Stimulated activated CD8-positive, alpha-beta memory T cell treated with anti-CD3 and anti-CD28 coated beads, Interleukin-7, amount 100 ng/mL, for 1 hour (primary cell): ENCODE measurements around the gene GRK2.
"Not testable (repeated sequence)": the region's sequence is repeated elsewhere in the genome, so short reads cannot be mapped to it uniquely, and the experiment has no call there.

Experiments used
- DNase-seq, 2 donors: peaks; one replicate each; pipeline ENCODE4 v3.0.0-alpha.2; 2020; ENCODE audit warnings: low read depth in 2 of 2

Gene GRK2

DNA sequence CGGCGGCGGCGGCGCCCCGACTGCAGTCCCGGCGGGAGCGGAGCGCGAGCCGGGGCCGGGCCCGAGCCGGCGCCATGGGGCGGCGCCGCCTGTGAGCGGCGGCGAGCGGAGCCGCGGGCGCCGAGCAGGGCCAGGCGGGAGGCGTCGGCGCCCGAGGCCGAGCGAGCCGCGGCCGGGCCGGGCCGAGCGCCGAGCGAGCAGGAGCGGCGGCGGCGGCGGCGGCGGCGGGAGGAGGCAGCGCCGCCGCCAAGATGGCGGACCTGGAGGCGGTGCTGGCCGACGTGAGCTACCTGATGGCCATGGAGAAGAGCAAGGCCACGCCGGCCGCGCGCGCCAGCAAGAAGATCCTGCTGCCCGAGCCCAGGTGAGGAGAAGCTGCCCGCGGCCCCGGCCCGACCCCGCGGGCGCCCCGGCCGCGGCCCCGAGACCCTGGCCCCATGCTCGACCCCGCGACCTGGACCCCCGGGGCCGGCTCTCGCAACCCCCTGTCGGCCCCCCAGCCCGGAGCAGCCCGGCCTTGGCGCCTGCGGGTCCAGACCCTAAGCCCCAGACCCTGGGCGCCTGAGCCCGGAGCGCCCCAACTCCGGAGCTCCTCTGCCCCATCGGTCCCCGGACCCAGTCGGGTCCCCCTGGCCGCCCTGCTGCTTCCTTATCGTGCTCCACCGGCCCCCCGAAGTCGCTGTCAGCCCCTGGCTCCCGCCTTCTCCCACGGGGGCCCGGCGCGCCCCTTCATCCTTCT lies at the start of gene GRK2:
Gene GRK2, plus strand, starts transcription at position 25 of the 739 bp plus-strand sequence. Its CDS starts 227 bp downstream, at position 252.
- no peak for DNase-seq

DNA sequence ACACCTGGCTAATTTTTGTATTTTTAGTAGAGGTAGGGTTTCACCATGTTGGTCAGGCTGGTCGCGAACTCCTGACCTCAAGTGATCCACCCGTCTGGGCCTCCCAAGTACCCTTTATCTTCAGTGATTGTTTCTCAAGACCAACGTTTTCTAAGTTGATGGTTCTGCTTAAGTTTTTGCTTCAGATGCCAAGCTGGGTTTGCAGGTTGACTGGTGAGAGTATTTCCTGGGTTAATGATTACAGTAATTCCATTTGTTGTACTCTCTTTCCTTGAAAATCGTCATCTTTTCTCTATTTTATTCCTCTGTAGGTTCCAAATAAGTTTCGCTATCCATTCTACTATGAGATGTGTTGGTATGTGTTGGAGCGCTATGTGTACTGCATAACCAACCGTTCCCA lies 38.5 kb upstream of the GRK2 start:
- DNase-seq = no peak

DNA sequence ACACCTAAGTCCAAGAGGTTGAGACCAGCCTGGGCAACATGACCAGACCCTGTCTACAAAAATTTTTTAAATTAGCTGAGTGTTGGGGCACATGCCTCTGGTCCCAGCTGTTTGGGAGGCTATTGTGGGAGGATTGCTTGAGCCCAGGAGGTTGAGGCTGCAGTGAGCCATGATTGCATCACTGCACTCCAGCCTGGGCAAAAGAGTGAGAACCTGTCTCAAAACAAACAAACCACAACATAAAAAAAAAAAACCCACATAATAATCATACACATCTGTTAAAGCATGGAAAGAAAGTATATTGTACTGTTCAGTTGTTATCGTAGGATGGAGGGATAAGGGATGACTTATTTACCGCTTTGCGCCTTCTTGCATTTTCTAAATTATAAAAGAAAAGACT lies 35.9 kb upstream of the GRK2 start:
- no peak for DNase-seq

DNA sequence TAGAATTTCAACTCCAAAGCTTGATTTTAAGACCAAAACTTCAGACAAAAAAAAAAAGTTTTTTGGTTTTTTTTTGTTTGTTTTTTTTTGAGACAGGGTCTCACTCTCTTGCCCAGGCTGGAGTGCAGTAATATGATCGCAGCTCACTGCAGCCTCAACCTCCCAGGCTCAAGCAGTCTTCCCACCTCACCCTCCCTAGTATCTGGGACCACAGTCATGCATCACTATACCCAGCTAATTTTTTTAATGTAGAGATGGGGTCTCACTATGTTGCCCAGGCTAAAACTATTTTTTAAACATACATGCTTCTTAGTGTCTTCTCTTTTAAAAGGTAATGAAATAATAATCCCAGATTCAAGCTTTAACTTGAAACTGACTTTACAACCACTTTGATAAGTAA lies 35.4 kb upstream of the GRK2 start:
- DNase-seq = no peak

DNA sequence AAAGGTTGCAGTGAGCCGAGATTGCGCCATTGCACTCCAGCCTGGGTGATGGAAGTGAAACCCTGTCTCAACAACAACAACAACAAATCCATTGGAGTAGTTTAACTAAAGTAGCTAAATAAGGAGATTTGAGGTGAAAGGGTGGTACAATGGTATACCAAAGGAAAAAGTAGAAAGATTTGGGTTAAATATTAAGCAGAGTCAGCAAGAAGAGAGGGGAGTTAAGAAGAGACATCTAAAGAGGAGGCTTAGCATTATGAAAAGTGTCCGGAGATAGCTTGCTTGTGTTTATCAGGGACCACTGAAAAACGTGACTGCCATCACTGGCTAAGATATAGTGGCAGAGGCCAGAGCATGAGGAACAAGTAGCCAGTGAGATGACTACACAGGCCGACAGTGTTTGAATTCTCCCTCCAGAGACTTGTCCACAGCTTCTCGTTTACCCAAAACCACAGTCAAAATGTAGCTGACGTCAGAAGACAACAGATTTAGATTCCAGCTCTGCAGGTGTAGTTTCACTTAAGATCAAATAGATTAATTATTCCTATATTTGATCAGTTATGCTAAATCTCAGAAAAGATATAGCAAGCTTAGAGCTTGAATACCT lies 32.6 kb upstream of the GRK2 start:
- no peak for DNase-seq

DNA sequence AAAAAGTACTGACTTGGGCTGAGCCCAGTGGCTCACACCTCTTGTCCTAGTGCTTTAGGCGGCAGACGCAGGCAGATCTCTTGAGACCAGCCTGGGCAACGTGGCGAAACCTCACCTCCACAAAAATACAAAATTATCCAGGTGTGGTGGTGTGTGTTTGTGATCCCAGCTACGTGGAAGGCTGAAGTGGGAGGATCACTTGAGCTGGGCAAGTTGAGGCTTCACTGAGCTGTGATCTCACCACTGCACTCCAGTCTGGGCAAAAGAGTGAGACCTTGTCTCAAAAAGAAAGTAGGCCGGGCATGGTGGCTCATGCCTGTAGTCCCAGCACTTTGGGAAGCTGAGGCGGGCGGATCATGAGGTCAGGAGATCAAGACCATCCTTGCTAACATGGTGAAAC lies 31.7 kb upstream of the GRK2 start:
- not testable (repeated sequence) for DNase-seq

DNA sequence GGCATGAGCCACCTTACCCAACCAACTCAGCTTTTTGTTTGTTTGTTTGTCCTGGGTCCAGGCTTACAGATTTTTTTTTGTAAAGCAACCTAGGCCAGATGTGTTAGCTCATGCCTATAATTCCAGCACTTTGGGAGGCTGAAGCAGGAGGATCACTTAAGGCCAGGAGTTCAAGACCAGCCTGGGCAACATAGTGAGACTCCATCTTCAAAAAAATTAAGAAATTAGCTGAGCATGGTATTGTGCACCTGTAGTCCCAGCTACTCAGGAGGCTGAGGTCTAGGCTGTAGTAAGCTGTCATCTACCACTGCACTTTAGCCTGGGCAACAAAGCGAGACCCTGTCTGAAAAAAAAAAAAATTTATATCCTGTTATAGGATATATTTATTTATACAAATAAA lies 28.7 kb upstream of the GRK2 start:
- DNase-seq = no peak

DNA sequence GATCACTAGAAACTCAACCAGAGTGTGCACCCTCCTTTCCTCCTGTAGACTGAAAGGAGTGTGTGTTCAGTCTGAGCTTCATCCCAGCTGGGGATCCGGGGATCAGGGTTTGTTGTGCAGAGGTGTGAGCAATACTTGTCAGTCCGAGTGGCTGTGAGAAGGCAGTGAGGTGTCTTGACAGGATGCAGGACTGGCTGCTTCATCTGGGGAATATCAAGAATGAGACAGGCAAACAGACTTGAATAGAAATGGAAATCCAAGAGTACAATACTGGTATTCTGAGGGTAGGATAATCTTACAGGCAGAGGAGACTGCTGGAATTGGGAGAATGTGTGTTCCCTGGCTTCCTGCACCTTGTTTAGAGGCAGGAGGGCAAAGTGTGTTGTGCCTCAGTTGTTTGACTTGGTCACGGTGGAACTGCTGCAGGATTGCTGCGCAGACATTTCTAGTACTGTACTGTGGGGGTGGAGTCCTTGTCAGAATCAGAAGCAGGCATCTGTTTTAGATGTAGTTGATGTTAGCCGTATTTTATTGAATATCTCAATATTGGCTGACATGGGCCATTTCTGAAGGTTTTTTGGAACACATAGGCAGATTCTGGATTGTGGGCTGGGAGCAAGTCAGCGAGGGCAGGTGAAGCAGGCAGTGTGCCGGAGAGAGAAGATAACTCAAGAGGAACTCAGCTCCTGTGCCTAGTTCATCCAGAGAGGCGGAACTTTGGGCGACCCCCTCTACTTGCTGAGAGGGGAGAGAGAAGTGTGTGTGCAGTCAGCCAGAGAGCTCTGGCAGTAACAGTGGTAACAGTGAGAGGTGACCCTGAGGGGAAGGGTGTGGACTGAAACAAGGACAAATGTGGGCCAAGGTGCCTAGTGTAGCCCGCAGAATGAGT lies 27.1 kb upstream of the GRK2 start:
- DNase-seq = no peak

DNA sequence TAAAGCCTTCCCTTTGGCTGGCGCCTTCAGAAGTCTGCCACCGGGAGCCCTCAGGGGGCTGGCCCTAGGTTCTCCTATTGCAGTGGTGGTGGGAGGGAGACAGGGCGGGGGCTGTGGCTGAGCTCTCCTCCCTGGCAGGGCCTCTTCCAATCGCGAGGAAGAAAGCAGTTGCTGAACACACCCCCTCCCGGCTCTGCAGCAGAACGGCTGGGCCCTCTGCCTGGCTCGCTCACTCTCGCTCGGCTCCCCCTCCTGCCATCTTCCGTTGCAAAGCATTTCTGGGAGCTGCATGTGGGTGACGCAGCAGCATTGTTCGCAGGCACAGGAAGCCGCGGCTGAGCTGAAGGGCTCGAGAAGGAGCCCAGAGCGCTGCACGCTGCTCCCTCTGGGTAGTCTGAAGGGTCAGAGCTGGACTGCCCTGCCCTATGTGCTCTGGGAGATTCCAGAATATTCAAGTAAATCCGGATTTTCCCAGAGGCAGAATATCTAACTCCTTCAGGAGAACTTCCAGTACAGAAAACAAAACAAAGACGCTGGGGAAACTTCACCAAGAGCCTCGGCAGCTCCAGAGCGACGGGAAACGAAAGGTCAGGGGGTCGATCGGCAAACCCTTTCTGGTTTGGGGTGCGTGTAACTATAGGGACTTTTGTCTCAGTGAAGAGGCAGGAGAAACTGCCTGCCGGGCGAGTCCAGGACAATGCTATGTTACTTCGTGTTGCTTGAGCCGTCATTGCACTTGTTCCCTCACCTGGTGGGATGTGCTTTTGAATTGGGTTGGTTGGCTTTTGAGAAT lies 26.3 kb upstream of the GRK2 start:
- peak; percentile 83 to 86 for DNase-seq

DNA sequence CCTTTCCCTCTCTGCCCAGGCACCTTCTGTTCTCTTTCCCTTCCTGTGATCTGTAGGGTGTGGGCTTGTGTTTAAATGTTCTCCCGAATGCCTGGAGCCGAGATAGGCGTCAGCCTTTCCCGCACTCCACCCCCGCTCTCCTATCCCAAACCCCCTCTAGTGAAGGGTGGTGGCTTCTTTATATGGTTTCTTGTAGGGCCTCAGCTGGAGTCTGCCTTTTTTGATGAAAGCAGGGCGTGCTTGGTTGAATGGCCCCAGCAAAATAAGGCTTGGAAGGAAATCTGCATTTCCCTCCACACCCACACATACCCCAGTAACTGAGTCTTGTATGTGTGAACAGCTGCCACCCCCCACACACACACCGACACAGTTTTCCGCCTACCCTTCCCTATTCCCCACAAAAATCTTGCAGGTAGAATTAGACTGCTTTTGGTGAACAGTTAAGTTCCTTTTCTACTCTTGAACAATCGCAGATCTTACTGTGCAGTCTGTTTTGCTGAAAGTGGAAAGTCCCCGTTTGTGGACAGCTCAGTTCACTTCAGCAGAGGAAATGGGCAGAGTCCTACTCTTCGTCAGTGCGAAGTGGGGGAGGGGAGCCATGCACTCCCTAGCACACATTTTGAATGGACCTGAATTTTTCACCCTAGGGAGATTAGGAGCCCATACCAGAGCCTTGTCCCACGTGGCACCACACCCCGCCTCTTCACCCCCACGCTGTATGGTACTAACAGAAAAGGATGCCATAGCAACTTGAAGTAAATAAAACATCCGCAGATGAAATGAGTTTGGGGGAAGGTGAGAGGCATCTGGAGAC lies 25.5 kb upstream of the GRK2 start:
- DNase-seq = peak; percentile 47 to 50

DNA sequence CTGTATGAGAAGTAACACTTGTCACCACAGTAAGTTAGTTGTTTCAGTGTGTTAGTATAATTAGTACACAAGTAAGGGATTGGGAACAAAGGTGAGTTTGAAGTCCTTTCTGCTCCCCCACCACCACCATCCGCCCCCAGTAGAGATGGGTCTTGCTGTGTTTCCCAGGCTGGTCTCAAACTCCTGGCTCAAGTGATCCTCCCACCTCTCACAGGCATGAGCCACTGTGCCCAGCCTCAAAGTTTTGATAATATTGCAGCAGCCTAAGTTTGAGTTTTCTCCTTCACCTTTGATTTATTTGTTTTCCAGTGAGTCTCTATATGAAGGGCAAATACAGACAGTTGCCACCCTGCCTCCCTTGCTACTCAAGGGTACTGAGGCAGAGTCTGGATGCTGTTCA lies 23.7 kb upstream of the GRK2 start:
- DNase-seq = no peak

DNA sequence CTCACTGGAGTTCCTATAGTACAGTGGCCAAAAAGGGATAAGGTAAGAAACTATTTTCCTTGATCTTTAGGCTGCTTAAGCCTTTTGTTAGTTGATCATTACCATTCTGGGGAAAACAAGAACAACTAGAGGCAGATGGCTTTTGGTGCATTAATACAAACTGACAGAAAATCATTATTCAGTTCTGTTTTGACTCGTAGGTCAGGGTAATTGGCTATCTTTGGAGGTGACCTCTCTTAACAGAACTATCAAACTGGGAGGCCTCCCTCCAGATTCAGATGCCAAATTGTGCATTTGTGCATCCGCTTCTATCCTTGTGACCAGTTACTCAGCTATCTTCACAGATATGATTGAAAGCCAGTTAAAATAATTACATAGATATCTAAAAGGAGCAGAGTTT lies 23.2 kb upstream of the GRK2 start:
- no peak for DNase-seq

DNA sequence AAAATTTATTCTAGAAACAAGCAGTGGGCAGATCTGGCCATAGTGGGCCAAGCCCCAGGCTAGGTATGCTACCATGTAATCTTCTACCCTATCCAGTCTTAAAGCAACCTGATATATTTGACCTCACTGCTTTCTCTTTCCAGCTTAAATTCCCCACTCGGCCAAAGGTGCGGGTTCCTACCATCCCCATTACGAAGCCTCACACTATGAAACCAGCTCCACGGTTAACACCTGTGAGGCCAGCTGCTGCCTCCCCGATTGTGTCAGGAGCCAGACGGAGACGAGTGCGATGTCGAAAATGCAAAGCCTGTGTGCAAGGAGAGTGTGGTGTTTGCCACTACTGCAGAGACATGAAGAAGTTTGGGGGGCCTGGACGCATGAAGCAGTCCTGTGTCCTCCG lies 21.2 kb upstream of the GRK2 start:
- no peak for DNase-seq

DNA sequence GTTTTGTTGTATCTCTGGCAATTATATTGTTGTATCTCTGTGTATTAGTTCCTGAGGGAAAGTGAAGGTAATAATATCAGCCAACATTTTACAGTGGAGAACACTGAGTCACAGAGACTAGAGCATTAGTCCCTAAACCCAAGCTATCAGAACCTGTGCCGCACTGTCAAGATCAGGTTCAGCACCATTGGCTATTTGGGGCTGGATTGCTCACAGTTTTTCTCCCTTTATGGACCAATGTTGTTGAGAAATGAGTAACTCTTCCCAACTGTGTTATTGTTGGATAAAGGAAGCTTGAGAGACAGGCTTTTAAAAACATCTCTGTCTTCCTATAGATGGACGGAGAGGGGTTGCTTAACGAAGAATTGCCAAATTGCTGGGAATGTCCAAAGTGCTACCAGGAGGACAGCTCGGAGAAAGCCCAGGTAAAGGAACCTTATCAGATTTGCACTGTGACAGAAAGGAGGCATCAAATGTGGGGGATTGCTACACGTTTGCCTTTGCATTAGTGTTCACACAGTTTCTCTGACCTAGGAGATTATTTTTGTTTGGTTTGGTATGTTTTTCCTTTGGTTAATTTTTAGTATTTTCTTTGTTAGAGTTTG lies 18.2 kb upstream of the GRK2 start:
- DNase-seq = no peak

DNA sequence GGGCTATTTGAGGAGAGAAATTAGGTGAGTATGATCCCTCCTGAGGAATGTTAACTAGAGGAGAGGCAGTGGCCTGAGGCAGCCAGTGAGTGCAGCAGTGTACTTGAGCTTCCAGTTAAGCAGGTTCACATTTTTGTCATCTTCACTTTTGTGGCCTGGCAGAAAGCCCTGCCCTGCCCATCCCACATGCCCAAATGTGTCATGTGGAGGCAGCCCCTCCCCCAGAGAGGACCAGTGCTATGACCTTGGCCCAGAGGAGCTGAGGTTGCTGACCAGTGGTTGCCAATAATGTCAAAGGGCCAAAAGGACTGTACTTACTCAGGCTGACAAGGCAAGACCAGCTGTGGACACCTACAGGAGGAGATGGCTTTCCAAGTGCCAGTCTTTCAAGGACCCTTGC lies 17.6 kb upstream of the GRK2 start:
- DNase-seq = no peak

DNA sequence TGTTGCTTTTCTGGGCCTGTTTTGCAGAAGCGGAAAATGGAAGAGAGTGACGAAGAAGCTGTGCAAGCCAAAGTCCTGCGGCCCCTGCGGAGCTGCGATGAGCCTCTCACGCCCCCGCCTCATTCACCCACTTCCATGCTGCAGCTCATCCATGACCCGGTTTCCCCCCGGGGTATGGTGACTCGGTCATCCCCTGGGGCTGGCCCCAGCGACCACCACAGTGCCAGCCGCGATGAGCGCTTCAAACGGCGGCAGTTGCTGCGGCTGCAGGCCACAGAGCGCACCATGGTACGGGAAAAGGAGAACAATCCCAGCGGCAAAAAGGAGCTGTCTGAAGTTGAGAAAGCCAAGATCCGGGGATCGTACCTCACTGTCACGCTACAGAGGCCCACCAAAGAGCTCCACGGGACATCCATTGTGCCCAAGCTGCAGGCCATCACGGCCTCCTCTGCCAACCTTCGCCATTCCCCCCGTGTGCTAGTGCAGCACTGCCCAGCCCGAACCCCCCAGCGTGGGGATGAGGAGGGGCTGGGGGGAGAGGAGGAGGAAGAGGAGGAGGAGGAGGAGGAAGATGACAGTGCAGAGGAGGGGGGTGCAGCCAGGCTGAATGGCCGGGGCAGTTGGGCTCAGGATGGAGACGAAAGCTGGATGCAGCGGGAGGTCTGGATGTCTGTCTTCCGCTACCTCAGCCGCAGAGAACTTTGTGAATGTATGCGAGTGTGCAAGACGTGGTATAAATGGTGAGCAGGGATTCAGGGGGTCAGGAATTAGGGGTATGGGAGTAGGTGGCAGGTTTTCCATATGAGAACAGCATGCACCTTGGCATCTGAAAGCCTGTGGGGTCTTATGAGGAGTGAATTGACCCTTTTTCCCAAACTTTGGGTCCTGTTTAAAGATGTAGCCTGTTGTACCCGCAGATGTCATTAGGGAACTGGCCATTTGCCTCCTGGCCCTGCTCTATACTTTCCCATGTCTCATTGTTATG lies 15.9 kb upstream of the GRK2 start:
- DNase-seq = no peak

DNA sequence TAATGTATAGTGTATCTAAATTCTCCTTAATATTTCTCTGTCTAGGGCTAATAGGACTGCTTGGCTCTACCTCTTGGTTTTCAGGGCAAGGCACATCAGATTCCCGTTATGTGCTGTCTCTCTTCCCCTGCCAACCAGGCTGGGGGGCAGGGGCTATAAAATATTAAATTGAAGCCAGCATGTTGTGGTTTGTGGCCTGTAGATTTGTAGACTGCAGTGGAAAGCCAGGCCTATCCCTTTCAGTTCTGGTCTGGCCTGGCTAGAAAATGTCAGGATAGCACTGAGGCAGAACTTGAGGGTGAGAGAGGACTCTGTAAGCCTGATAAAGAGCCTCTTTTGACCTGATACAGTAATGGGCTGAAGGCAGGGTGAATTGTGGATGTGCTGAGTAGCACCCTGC lies 14.4 kb upstream of the GRK2 start:
- DNase-seq = no peak

DNA sequence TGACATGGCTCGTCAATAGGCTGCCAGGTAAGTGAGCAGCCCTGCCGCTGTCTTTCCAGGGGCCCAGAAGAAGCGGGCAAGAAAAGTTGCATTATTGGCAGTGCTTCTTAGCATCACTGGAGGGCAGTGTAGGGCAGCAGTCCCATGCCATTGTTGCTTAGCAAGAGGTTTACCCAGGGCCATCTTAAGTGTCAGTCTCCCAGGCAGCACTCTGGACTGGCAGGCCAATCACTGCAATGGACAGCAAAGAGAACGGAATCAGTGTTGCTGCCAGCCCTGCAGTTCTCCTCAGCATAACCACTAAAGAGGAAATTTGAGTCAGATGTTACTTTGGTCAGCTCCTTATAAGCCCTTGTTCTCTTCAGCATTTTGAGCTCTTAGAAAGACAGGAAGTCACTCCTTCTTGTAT lies 13.4 kb upstream of the GRK2 start:
- no peak for DNase-seq

DNA sequence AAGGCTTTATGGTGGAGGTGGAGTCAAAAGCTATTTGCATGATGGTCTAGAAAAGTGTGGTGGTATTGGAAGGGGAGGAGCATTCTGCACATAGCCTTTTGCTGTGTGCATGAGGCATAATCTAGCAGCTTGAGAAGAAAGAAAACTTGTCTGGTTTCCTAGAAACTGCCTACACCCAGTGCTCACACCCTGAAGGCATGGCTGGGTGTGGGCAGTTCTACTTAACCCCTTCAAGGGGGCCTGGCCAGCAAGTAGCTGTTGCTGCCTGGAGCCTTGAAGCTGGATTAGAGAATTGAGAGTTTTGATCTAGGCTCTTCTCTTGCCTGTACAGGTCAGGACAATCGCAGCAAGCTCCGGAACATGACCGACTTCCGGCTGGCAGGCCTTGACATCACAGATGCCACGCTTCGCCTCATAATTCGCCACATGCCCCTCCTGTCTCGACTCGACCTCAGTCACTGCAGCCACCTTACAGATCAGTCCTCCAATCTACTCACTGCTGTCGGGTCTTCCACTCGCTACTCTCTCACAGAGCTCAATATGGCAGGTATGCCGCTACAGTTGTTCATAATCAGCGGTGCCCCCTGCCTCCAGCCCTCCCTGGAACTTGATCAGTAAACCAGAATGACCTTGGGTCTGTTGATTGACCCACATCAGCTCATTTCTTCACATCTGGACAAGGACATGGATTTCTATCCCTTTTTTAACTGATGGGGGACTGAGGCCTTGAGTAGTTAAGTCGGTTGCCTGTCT lies 12.2 kb upstream of the GRK2 start:
- DNase-seq = no peak
